GM12874 (cell line): Measurements from ENCODE around the gene ARHGAP24.

Experiments used
- TF ChIP-seq, protein P1 (sequence below): IDR thresholded peaks from 2 replicates; pipeline ENCODE4 v1.5.1; 2011; ENCODE audit warnings: low read depth, mild to moderate bottlenecking, control low read depth, low read length, moderate library complexity; ENCODE audit not compliant: insufficient read depth

ARHGAP24 gene

DNA sequence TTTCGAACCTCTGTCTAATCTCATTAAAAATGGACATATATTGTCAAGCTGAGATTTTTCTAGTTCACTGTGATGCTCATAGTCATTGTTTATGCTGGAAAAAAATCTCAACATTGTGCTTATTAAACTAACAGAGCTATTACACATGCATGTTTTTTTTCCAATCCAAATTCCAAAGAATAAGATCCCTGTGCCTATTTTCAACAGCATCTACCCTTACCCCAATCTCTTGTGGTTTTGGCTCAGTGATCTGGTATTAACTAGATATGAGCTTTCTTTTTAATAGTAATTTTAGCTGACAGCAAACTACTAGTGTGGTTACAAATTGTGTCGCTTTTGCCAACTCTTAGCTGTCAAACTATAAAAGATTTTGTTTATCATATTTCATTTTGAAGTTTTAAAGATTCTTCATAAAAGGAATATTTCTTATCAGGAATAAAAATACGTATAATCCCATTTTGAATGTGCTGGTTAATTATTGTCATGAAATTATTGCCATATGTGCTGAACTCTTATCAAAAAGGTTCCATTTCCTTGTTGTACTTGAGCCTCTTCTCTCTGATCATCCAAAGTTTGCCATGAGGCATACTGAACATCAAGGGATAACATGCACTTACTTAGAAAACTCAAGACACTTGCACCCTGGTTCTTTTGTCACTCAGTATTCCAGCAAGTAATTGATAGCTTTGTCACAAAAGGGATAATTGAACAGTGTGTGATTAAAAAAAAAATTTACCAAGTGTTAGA lies 241.2 kb downstream of the ARHGAP24 start:
- TF ChIP-seq, protein P1, sequence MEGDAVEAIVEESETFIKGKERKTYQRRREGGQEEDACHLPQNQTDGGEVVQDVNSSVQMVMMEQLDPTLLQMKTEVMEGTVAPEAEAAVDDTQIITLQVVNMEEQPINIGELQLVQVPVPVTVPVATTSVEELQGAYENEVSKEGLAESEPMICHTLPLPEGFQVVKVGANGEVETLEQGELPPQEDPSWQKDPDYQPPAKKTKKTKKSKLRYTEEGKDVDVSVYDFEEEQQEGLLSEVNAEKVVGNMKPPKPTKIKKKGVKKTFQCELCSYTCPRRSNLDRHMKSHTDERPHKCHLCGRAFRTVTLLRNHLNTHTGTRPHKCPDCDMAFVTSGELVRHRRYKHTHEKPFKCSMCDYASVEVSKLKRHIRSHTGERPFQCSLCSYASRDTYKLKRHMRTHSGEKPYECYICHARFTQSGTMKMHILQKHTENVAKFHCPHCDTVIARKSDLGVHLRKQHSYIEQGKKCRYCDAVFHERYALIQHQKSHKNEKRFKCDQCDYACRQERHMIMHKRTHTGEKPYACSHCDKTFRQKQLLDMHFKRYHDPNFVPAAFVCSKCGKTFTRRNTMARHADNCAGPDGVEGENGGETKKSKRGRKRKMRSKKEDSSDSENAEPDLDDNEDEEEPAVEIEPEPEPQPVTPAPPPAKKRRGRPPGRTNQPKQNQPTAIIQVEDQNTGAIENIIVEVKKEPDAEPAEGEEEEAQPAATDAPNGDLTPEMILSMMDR, result no peak

DNA sequence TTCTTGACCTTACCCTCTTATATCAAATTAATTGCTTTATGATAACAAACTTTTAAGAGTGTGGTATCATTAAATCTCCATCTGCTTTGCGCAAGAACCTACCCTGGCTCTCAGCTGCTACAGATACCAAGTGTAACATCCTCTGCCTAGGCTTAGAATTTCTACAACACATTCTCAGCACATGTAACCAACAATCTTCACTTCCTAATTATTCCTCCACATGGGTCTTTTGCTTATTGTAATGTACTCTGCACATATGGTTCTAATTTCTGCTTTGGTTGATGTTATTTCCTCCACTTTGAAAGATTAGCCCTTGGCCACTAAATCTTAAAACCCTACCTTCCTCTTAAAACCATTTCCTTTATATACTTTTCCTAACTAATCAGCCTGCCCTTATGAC lies 242.4 kb downstream of the ARHGAP24 start:
- TF ChIP-seq, protein P1, result no peak

DNA sequence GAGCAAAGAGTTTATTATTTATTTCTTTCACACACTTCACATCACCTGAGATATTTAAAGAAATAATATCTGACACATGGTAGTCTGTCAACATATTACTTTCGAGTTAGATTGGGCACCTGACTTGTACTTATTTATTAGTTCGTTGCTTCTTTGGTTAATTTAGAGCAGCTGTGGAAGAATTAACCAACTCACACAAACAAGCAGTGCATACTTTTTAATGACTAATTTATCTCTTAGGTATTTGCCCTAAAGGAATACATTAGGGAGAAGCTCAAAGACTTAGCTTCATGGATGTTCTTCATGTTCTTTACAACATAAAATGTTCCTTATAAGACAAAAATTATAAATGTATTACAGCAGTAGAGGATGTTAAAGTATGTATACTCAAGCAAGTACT lies 242.9 kb downstream of the ARHGAP24 start:
- TF ChIP-seq, protein P1, result no peak

DNA sequence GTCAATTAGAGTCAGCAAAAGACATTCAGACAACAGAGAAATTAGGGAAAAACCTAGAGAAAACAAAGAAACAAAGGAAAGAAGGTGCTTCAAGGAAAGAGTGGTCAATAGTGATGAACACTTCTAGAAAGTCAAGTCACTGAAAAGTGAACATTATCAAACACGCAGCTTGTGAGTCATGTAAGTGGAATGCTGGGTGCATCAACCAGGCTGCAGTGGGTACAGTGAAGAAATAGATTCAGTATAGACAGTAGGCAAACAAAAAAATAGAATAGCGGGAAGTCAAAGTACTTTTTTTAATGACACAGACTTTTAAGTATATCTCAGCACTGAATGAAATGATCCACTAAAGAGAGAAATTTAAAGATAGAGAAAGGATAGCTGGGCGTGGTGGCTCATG lies 245.8 kb downstream of the ARHGAP24 start:
- TF ChIP-seq, protein P1, result no peak

DNA sequence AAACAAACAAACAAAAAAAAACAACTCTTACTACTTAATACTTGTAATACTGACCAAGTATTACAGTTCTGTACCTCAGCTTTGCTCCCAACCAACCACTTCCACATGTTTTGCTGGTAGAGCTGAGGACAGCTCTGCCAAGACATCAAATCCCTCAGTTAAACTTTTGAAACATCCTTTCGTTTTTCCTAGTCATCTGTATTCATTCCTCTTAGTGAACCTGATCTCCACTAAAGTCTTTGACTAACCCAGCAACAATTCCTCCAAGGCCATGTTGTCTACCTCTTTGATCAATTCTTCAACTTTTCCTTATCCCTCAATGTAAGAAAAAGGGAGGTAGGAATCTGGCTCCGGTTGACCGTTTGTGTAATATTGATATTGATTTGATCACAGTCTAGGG lies 247.5 kb downstream of the ARHGAP24 start:
- TF ChIP-seq, protein P1, result no peak

DNA sequence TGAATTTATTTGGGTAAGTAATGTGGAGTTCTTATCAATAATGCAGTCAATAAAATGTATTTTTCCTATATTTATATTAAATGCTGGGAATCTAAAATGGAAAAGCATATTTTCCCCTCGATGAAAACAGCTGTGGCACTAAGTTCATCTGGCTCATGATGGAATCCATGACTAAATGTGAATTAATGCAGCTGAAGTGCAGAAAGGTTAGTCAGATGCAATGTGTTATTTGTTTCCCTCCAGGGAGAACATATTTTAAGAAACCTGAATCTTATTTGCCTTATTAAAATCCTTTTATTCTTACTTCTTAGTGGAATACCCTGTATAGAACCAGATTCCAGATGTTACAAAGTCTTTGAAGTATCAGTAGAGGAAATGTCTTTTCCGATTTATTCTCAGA lies 247.9 kb downstream of the ARHGAP24 start:
- TF ChIP-seq, protein P1, result no peak

DNA sequence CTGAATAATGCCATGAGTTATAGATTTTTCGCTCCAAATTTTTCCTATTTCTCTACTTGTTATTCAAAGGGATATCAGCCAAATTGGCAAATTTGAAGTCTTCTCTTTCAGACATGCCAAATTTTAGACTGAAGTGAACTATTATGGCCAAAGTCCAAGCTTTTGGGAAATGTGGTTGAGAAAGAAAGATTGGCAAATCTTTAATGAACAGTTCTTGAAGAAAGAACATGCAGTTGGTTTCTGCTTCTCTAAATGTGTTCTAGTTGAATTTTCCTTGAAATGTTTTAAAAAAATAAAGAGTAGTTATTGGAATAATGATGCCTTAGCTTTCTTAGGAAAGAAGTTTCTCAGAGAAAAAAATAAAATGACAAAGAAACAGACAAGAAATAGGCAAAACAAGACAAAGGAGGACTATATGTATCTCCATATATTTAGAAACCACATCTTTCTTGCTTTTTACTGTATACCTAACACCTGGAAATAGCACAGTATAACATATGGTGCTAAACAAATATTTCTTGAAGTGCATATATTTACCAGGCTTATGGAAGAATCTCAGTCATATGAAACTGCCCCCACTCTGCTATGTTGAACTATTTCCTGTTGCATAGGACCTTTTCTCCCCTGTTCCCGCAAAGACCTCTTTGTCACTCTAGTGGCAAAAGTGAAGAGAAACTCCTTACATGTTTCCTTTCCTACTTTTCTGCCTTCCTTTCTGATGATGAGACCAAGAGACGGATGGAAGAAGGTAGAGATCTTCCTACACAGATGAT lies 250.0 kb downstream of the ARHGAP24 start:
- TF ChIP-seq, protein P1, result no peak
